Caco-2 (cell line): ENCODE measurements around the gene HES3. TPM values are rescaled to one million over a fixed set of nuclear protein-coding genes. Genes with fewer than 3 reads are reported as not detected.

Experiments used
- BruUV-seq: library from RNA; stranded (reverse); fragments of 400-500 nt; replicated peaks from 2 replicates; lab custom pipeline; 2021; lab: Mats Ljungman, UMichigan
- CTCF ChIA-PET: fragments of 300-600 bp; sonication (Branson Sonifier 250); formaldehyde crosslinking; loops from one replicate; lab custom pipeline; 2022; ENCODE audit warnings: antibody characterized with exemption; lab: Charles Lee
- POLR2A ChIA-PET: fragments of 300-600 bp; sonication (Branson Sonifier 250); formaldehyde crosslinking; loops from one replicate; lab custom pipeline; 2022; ENCODE audit warnings: antibody characterized with exemption; lab: Charles Lee
- DNase-seq, 2 experiments: peaks; one replicate each; pipeline versions ENCODE4 v3.0.0 to v3.0.0-alpha.2; 2020 to 2022
- H3K27me3 ChIP-seq: replicated peaks from 2 replicates; pipeline ENCODE4 v1.6.0; 2011; ENCODE audit warnings: low read length; ENCODE audit not compliant: control insufficient read depth, insufficient read depth
- H3K36me3 ChIP-seq: 2 replicates; pipeline ENCODE4 v1.5.1; 2011; ENCODE audit warnings: low read length; ENCODE audit not compliant: control insufficient read depth, insufficient read depth
- H3K4me1 ChIP-seq: fragments of 250-450 bp; sonication (Bioruptor Pico); 2 replicates; pipeline ENCODE4 v1.5.1; 2020; ENCODE audit warnings: mild to moderate bottlenecking
- H3K4me3 ChIP-seq: 2 replicates; pipeline ENCODE4 v1.5.1; 2011; ENCODE audit warnings: low read depth, mild to moderate bottlenecking, control low read depth, low read length
- H3K9me3 ChIP-seq: fragments of 250-450 bp; sonication (Bioruptor Pico); 2 replicates; pipeline ENCODE4 v1.5.1; 2020; ENCODE audit warnings: mild to moderate bottlenecking, moderate library complexity
- H3K27ac Mint-ChIP-seq: one replicate; pipeline ENCODE4 v1.8.0; 2022; ENCODE audit warnings: mixed read lengths; ENCODE audit not compliant: unreplicated experiment
- H3K27me3 Mint-ChIP-seq: one replicate; pipeline ENCODE4 v1.8.0; 2022; ENCODE audit warnings: mixed read lengths; ENCODE audit not compliant: insufficient read depth, unreplicated experiment
- H3K36me3 Mint-ChIP-seq: one replicate; pipeline ENCODE4 v1.8.0; 2022; ENCODE audit warnings: mild to moderate bottlenecking, mixed read lengths; ENCODE audit not compliant: insufficient read depth, unreplicated experiment
- H3K4me1 Mint-ChIP-seq: one replicate; pipeline ENCODE4 v1.8.0; 2022; ENCODE audit warnings: low read depth, mixed read lengths; ENCODE audit not compliant: unreplicated experiment
- H3K4me3 Mint-ChIP-seq: one replicate; pipeline ENCODE4 v1.8.0; 2022; ENCODE audit warnings: mild to moderate bottlenecking, moderate library complexity, mixed read lengths; ENCODE audit not compliant: unreplicated experiment
- H3K9me3 Mint-ChIP-seq: one replicate; pipeline ENCODE4 v1.8.0; 2022; ENCODE audit warnings: mixed read lengths; ENCODE audit not compliant: unreplicated experiment
- intact Hi-C: fragments of 100-400 bp; cut with micrococcal nuclease; formaldehyde crosslinking; loops from one replicate; pipeline ENCODE4 v1.10.0; 2022; ENCODE audit not compliant: unreplicated experiment
- total RNA-seq: library from RNA; stranded (reverse); gene quantifications from 2 replicates; pipeline ENCODE4 v1.2.3, GENCODE V29; 2022
- TF ChIP-seq, protein P1 (sequence below), 2 experiments: fragments of 200-600 bp in 1 of 2; IDR thresholded peaks; 1 replicate in 1 of 2; 2 replicates in 1 of 2; pipeline versions ENCODE4 v1.5.1 to v1.8.0; 2011 to 2022; ENCODE audit warnings: antibody characterized with exemption in 1 of 2, control low read depth in 1 of 2, inconsistent platforms in 1 of 2, low read depth in 1 of 2, low read length in 1 of 2, mild to moderate bottlenecking in 1 of 2, moderate library complexity in 1 of 2; ENCODE audit not compliant: insufficient read depth in 1 of 2, severe bottlenecking in 1 of 2, unreplicated experiment in 1 of 2

HES3 gene
- total RNA-seq, 1 experiment from 2014 or later = not detected

- no TSS peak for BruUV-seq
Measured at GRCh38 chr1:6256645-6257044, 12.7 kb downstream of the HES3 start.

GRCh38 chr1:6257541-6258069, 13.6 kb downstream of the HES3 start:
- no peak overlapping the region for H3K4me3 ChIP-seq
- POLR2A ChIA-PET = no interaction called here
- intact Hi-C loops = no loop called here
- Mint-ChIP-seq H3K27me3 (no peaks in the 10 kb centered on the region), H3K36me3 (no peaks in the 10 kb centered on the region), H3K4me3 (no peak overlapping the region), H3K4me1 (no peaks in the 10 kb centered on the region), H3K27ac (no peak overlapping the region), H3K9me3 (no peaks in the 10 kb centered on the region)
- CTCF ChIA-PET = no interaction called here
- TF ChIP-seq, protein P1, sequence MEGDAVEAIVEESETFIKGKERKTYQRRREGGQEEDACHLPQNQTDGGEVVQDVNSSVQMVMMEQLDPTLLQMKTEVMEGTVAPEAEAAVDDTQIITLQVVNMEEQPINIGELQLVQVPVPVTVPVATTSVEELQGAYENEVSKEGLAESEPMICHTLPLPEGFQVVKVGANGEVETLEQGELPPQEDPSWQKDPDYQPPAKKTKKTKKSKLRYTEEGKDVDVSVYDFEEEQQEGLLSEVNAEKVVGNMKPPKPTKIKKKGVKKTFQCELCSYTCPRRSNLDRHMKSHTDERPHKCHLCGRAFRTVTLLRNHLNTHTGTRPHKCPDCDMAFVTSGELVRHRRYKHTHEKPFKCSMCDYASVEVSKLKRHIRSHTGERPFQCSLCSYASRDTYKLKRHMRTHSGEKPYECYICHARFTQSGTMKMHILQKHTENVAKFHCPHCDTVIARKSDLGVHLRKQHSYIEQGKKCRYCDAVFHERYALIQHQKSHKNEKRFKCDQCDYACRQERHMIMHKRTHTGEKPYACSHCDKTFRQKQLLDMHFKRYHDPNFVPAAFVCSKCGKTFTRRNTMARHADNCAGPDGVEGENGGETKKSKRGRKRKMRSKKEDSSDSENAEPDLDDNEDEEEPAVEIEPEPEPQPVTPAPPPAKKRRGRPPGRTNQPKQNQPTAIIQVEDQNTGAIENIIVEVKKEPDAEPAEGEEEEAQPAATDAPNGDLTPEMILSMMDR (IDR thresholded peaks at IDR 0.05; ENCODE audit: insufficient read depth in 1 of 2, low read depth in 1 of 2, low read length in 1 of 2, severe bottlenecking in 1 of 2, unreplicated experiment in 1 of 2) = no peak
- DNase-seq = no peak
- H3K27me3 ChIP-seq = no peaks in the 10 kb centered on the region
- H3K9me3 ChIP-seq = no peaks in the 10 kb centered on the region
- no peaks in the 10 kb centered on the region for H3K36me3 ChIP-seq
- no peaks in the 10 kb centered on the region for H3K4me1 ChIP-seq
- no TSS peak for BruUV-seq

More at GRCh38 chr1:6256645-6257044, 12.7 kb downstream of the HES3 start:
- no peak for DNase-seq
- Mint-ChIP-seq H3K27ac (no peak overlapping the region), H3K4me1 (no peaks in the 10 kb centered on the region), H3K36me3 (no peaks in the 10 kb centered on the region), H3K9me3 (no peaks in the 10 kb centered on the region), H3K27me3 (no peaks in the 10 kb centered on the region), H3K4me3 (no peak overlapping the region)
- Histone ChIP-seq H3K4me3 (no peak overlapping the region), H3K9me3 (no peaks in the 10 kb centered on the region), H3K4me1 (no peaks in the 10 kb centered on the region), H3K36me3 (no peaks in the 10 kb centered on the region), H3K27me3 (no peaks in the 10 kb centered on the region)
- TF ChIP-seq, protein P1 (IDR thresholded peaks at IDR 0.05; ENCODE audit: insufficient read depth in 1 of 2, low read depth in 1 of 2, low read length in 1 of 2, severe bottlenecking in 1 of 2, unreplicated experiment in 1 of 2) = no peak
- intact Hi-C loops = no loop called here
- ChIA-PET POLR2A (interaction anchor here (0.6 kb wide), 1 partner anchor 1974 kb away, joined by 4 read pairs; no protein-coding TSS in a partner anchor), CTCF (interaction anchor here (0.6 kb wide), 1 partner anchor 400 kb away, joined by 5 read pairs; no protein-coding TSS in a partner anchor)

GRCh38 chr1:6258675-6259074, 14.7 kb downstream of the HES3 start:
- H3K36me3 Mint-ChIP-seq = peaks cover 7% of the 10 kb centered on the region
- H3K36me3 ChIP-seq = no peaks in the 10 kb centered on the region
- H3K4me3 ChIP-seq = no peak overlapping the region
- no peaks in the 10 kb centered on the region for H3K4me1 ChIP-seq
- H3K9me3 ChIP-seq = no peaks in the 10 kb centered on the region
- BruUV-seq = no TSS peak
- ChIA-PET POLR2A (no interaction called here), CTCF (no interaction called here)
- no peak overlapping the region for H3K4me3 Mint-ChIP-seq
- H3K27me3 Mint-ChIP-seq = no peaks in the 10 kb centered on the region
- no peaks in the 10 kb centered on the region for H3K27me3 ChIP-seq
- no peak overlapping the region for H3K27ac Mint-ChIP-seq
- DNase-seq = no peak
- TF ChIP-seq, protein P1 (IDR thresholded peaks at IDR 0.05; ENCODE audit: insufficient read depth in 1 of 2, low read depth in 1 of 2, low read length in 1 of 2, severe bottlenecking in 1 of 2, unreplicated experiment in 1 of 2) = no peak
- H3K4me1 Mint-ChIP-seq = no peaks in the 10 kb centered on the region
- H3K9me3 Mint-ChIP-seq = no peaks in the 10 kb centered on the region
- intact Hi-C loops = no loop called here
